GM18519 (cell line): ENCODE data around the gene SLC37A4.

Source experiments
- ATAC-seq: cut with Tn5 transposase; IDR thresholded peaks from one replicate; pipeline ENCODE4 v1.9.1; 2021; ENCODE audit warnings: mild to moderate bottlenecking, moderate library complexity; ENCODE audit not compliant: unreplicated experiment, low FRiP score

The SLC37A4 gene

DNA sequence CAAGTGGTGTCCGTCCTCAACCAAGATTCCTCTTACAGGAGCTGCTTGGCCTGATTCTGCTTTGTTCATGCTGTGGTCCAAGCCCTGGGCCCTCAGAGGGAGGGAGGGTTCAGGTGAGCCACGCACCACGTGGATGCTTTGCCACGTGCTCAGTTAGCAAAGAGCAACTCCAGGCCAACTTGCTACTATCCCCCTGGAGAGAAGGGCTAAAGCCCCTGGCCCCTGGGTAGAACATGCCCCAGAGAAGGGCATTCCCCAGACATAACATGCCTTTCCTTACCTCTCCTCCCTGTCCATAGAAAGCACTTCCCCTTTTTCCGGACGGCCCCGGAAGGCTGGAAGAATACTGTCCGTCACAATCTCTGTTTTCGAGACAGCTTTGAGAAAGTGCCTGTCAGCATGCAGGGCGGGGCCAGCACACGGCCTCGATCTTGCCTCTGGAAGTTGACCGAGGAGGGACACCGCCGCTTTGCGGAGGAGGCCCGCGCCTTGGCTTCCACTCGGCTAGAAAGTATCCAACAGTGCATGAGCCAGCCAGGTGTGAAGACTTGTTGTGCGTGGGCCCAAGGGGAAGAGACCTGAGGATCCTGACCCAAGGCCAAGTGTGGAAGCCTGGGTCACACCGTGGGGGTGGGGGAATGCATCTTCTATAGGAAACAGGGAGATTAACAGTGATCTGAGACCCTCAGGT, 50.3 kb downstream of the SLC37A4 start:
- ATAC-seq = no peak

DNA sequence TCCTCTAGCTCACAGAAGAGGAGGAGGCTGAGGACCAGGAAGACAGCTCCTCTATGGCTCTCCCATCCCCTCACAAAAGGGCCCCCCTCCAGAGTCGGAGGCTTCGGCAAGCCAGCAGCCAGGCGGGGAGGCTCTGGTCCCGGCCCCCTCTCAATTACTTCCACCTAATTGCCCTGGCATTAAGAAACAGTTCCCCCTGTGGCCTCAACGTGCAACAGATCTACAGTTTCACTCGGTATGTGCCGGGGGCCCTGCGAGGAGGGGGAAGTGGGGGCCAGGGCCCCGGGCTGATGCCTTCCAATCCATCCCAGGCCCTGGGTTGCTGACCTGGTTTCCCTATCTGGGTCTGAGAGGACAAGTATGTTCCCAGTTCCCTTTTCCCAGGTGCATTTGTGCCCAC, 51.2 kb downstream of the SLC37A4 start:
- ATAC-seq = no peak

DNA sequence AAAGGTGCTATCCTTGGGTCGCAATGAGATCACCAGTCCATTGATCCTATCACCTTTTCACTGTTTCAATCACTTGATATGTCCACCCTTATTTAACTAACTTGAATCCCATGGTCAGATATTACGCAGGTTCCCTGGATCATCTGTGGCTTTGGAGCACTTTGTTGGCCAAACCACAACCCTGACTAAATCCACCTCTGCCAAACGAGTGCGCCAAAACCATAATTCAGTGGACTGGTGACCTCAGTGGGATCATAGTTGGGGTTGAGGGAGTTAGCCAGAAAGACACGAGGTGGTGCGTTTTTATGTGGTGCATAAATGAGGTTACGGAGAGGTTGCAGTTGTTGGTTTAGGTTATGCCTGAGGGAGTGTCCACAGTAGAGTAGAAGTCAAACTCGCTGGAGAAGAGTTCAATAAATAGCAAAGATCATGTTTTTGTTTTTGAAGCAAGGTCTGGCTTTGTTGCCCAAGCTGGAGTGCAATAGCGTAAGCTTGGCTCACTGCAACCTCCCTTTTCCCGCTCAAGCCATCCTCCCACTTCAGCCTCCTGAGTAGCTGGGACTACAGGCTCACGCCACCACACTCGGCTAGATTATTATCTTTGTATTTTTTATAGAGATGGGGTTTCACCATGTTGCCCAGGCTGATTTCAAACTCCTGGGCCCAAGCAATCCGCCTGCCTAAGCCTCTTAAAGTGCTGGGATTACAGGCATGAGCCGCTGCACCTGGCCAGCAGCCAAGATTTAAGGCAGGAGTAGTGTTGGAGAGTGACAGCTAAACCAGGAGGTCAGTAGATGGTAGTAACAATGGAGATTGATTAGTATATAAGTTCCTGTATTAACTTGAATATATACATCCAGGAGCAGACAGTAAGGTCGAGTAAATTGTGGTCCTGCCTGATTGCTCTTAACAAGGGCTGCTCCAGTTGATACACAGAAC, 54.6 kb downstream of the SLC37A4 start:
- ATAC-seq = no peak
